AG04450 (cell line): ENCODE data around the gene AHRR. TPM values are rescaled to one million over a fixed set of nuclear protein-coding genes. Genes with fewer than 3 reads are reported as not detected.

ENCODE experiments used
- CTCF ChIA-PET: fragments of 300-600, 350-600 bp; formaldehyde crosslinking; extraction: SDS; loops from one replicate; lab custom pipeline; 2022; ENCODE audit warnings: antibody characterized with exemption, inconsistent platforms; lab: Charles Lee
- POLR2A ChIA-PET: fragments of 350-600 bp; formaldehyde crosslinking; extraction: SDS; loops from one replicate; lab custom pipeline; 2021; ENCODE audit warnings: antibody characterized with exemption, inconsistent platforms; lab: Yijun Ruan, JAX
- DNase-seq: peaks from one replicate; pipeline ENCODE4 v3.0.0-alpha.2; 2011; ENCODE audit warnings: low read depth, low spot score
- H3K27ac ChIP-seq: one replicate; pipeline ENCODE4 v1.5.1; 2012; ENCODE audit warnings: low read depth, low read length, control low read depth
- H3K27me3 ChIP-seq: one replicate; pipeline ENCODE4 v1.6.0; 2012; ENCODE audit warnings: low read length; ENCODE audit not compliant: control insufficient read depth, insufficient read depth
- H3K4me3 ChIP-seq: 2 replicates; pipeline ENCODE4 v1.5.1; 2011; ENCODE audit warnings: mild to moderate bottlenecking, low read depth, low read length, control low read depth
- H3K9me3 ChIP-seq: 2 replicates; pipeline ENCODE4 v1.5.1; 2012; ENCODE audit warnings: low read length; ENCODE audit not compliant: control insufficient read depth, insufficient read depth
- CTCF ChIP-seq: IDR thresholded peaks from 2 replicates; pipeline ENCODE4 v1.5.1; 2011; ENCODE audit warnings: low read depth, low read length, control low read depth, inconsistent platforms
- polyA plus RNA-seq: library from polyadenylated mRNA; depleted of rRNA; stranded (reverse); fragments of >200 nt; gene quantifications from 2 replicates; pipeline ENCODE4 v1.2.3, GENCODE V29; 2011

Gene AHRR
- polyA plus RNA-seq, 1 experiment, result 22.3 TPM

GRCh38 chr5:477871-478270 lies 156.4 kb downstream of the AHRR start:
- Histone ChIP-seq H3K27me3 (peaks cover 3% of the 10 kb centered on the region), H3K4me3 (no peak overlapping the region), H3K27ac (no peak overlapping the region), H3K9me3 (no peaks in the 10 kb centered on the region; the same call in 1 of the 2 replicates)
- CTCF ChIA-PET, result no interaction called here
- POLR2A ChIA-PET, result no interaction called here
- TF ChIP-seq CTCF, result no peak
- no peak for DNase-seq

GRCh38 chr5:478369-478981 lies 157.0 kb downstream of the AHRR start:
- TF ChIP-seq CTCF, result no peak

GRCh38 chr5:478982-479535 lies 157.5 kb downstream of the AHRR start:
- Histone ChIP-seq H3K9me3 (peaks cover 6% of the 10 kb centered on the region; the same call in 1 of the 2 replicates), H3K4me3 (no peak overlapping the region), H3K27ac (no peak overlapping the region), H3K27me3 (peaks cover 3% of the 10 kb centered on the region)
- ChIA-PET CTCF (no interaction called here), POLR2A (interaction anchor here (1.0 kb wide), 1 partner anchor 14 kb away, joined by 4 read pairs; no protein-coding TSS in a partner anchor)
- no peak for DNase-seq
- TF ChIP-seq CTCF, result no peak

More at GRCh38 chr5:478369-478981, 157.0 kb downstream of the AHRR start:
- DNase-seq, result no peak
- POLR2A ChIA-PET, result interaction anchor here (1.0 kb wide), 1 partner anchor 15 kb away, joined by 4 read pairs; no protein-coding TSS in a partner anchor
- peaks cover under 1% of the 10 kb centered on the region; the same call in 1 of the 2 replicates for H3K9me3 ChIP-seq
- H3K27me3 ChIP-seq, result peaks cover 3% of the 10 kb centered on the region
- H3K4me3 ChIP-seq, result no peak overlapping the region
- no peak overlapping the region for H3K27ac ChIP-seq
- CTCF ChIA-PET, result no interaction called here

- Histone ChIP-seq H3K27ac (no peak overlapping the region), H3K27me3 (peaks cover 3% of the 10 kb centered on the region), H3K4me3 (no peak overlapping the region), H3K9me3 (peaks cover 12% of the 10 kb centered on the region; the same call in 1 of the 2 replicates)
- POLR2A ChIA-PET, result no interaction called here
- TF ChIP-seq CTCF, result no peak
- CTCF ChIA-PET, result no interaction called here
- DNase-seq, result no peak
These were observed 158.2 kb downstream of the AHRR start for GRCh38 chr5:479566-480319.
